GM18499 (cell line): ENCODE measurements around the gene KRT9.

ENCODE experiments used
- ATAC-seq: cut with Tn5 transposase; IDR thresholded peaks from one replicate; pipeline ENCODE4 v1.9.1; 2021; ENCODE audit warnings: moderate number of reproducible peaks; ENCODE audit not compliant: insufficient read depth, unreplicated experiment

Gene KRT9

DNA sequence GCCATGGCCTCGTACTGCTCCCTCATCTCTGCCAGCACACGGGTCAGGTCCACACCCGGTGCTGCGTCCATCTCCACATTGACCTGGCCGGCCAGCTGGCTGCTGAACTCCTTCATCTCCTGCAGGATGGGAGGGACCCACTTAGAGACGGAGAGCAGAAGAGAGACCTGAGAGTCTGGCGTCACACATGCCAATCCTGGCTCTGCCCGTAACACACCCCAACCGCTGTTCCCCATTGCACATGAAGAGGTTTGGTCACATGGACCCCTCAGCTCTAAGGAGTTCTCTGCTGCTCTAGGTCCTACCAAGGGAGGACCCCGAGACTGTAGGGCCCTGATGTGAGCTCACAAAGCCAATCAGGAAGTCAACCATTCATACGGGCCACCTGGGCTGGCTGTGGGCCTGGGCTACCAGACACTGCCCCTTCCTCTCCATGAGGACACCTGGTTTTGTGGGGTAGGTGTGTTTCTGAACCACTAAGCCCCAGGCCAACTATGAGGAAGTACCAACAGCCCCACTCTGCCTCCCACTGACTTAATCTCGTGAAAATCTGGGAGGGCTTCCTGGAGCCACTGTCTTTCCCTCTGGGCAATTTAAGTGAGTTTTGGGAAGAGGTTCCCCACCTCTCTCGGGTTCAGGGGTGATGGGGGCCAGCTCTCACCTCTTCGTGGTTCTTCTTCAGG is 55.6 kb downstream of the KRT9 start:
- ATAC-seq, result no peak
